GM19467 (cell line): ENCODE measurements around the gene CACNG4.

Experiments
- ATAC-seq: cut with Tn5 transposase; IDR thresholded peaks from one replicate; pipeline ENCODE4 v1.9.1; 2021; ENCODE audit warnings: mild to moderate bottlenecking, moderate library complexity; ENCODE audit not compliant: unreplicated experiment

CACNG4 gene

DNA sequence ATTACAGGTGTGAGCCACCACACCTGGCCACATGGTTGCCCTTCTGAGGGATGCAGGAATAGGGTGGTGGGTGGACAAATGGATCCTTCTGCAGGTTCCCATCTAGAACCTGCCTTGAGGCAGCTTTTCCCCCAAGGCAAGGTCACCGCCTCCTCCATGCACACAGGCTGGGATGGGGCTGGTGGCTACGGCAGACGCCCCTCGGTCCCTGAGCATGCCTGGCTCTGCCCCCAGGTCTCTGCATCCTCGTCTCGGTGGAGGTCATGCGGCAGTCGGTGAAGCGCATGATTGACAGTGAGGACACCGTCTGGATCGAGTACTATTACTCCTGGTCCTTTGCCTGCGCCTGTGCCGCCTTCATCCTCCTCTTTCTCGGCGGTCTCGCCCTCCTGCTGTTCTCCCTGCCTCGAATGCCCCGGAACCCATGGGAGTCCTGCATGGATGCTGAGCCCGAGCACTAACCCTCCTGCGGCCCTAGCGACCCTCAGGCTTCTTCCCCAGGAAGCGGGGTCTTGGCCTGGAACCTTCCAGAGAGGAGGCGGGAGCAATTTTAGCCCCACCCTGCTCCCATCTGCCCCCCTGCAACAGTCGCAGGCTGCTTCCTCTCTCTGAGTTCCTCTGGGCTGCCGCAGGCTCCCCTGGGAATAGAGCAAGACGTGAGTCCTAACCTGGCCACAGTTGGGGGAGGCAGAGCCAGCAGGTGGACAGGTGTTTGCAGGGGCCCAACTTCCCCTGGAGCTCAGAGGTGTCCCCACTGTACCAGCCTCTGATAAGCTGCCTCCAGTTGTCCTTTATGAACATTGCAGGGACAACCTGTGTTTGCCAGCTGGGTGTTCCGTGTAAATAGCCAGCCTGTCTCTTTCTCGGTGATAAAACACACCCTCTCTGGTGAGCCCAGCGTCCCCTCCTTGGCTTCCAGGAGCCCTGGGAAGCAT, 91.6 kb downstream of the CACNG4 start:
- ATAC-seq, result no peak

DNA sequence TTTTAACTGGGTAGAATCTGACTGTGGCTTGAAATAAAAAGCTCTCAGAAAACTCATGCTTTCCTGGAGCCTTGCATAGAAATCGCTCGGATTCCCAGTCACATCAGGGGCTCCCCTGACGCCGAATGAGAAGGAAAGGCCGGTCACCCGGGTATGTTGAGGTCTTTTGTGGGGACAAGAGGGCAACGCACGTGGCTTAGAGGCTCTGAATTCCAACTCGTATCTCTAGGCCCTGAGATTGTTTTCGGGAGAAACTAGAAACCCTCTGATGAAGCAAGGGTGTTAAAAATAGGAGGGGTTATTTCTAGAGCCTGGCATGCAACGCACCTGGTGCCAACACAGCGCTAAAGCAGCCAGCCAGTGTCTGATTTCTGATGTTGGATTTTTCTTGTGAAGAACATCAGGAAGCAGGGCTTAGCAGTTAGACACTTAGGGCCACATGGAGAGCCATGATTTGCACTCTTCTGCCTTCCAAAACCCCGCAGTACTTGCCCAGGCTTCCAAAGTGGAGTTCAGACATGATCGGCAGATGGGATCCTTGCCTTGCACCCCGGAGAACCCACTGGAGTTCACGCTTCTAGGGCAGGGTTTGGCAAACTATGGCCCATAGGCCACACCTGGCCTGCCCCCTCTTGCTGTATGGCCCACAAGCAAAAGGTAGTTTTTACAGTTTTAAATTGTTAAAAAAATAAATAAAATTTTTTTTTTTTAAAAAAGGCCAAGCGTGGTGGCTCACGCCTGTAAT, 92.4 kb downstream of the CACNG4 start:
- ATAC-seq, result no peak

DNA sequence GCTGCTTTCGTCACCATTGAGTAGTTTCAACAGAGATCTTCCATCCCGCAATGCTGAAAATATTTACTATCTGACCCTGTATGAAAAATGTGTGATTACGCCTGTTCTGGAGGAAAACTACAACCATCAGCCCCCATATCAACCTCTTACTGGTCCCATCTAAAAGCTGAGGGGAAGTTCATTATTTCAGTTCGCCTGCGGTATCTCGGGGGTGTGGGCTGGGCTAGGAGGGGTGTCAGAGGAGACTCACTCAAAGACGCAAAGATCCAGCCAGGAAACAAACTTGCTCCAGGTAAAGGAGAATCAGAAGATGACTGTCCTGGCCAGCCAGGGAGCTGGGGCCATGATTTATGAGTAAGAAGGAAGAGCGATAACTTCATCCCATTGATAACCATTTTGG, 93.5 kb downstream of the CACNG4 start:
- ATAC-seq, result no peak

DNA sequence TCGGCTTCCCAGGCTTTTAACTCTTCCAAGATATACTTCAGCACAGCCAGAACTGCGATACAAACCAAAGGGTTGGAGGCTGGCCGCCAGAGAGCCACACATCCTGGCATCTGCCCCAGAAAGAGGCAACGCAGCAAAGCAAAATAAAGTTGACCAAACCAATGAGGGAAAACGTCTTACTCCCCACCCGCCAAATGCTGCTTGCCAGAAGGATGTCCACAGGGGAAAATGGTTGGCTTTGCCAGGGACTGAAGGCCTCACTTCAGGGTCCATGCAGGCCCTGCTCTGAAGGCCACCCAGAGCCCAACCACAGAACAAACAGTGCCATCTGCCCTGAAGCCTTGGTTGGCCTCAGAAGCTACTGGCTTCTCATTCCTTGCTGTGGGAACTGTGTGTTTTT, 94.9 kb downstream of the CACNG4 start:
- ATAC-seq, result no peak

DNA sequence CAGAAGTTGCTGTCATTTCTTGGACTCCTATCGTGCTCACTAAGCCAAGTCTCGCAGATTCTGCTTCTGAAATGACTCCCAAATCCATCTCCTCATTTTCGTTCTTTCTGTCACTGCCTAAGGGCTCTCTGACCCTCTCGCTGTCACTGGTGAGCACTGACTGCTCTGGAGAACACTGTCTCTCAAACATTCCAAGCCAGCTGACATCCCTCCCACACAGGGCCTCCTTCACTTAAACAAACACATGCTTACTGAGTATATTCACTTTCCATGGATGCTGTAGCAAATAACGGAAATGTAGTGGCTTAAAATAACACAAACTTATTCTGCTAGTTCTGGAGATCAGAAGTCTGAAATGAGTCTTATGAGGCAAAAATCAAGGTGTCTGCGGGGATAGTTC, 98.6 kb downstream of the CACNG4 start:
- no peak for ATAC-seq

DNA sequence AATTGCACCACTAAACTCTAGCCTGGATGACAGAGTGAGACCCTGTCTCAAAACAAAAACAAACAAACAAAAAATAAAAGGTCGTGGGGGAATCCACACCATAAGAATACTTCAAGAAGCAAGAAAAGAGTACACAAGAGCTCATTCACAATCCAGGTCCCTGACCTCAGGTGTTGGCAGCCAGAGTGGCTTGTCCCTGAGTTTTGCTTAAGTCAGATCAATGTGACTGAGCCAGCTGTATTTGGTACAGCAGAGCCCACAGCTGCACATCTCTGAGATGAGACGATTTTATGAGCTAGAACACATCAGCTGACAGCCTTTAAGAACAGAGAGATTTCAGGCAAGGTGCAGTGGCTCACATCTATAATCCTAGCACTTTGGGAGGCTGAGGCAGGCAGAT, 102.2 kb downstream of the CACNG4 start:
- no peak for ATAC-seq

DNA sequence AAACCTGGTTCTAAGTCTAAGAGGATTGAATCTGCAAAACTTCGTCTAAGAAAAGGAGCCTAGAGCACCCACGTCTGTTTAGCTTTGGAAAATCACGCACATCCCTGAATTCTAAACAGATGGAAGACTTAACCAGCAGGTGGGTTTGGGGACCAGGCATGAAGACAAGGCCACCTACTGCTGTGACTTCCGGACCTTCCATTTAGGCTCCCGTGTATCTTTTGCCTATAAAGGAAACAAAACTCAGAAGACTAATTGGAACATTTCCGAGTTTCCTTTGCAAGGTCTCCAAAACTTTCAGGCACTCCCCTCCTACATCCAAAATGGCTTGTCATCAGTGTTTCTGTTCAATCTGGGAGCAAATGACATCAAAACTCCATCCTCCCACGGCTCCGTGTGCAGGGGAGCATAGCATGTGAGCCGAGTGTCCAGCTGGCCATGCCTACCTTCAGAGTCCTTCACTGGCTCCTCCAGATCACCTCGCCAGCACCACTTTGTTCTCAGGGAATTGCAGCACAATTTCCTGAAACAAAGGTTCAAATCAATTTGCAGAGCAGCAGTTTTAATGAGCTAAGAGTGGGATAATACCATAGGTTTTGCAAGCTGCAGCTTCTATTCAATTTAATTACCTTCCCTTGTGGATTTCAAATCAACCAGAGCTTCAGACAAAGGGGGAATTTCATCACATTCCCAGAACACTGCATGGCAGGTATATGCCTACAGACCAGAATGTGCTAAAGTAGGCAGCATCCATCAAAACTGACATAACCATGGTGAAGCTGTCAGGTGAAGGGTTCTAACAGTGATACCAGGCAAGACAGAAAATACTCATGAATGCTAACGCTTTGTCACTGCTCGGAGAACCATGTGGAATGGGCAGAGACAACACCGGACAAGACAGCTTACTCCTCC, 103.3 kb downstream of the CACNG4 start:
- ATAC-seq, result no peak

DNA sequence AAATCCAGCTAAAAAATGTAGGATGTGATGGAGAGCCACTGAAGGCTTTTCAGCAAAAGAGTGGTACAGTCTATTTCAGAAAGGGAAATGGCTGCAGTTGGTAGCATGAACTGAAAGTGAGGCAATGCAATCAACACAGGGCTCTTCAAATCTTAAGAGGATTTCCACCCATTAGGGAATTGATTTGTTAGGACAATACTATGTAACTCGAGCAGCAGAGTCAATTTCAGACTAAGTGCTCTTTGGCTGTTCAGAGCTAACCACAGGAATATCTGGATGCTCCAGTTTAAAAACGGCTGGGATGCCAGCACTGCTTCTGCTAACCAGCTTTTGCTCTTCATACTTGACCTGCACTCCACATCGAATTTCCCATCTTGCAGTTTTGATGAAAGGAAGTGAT, 104.5 kb downstream of the CACNG4 start:
- no peak for ATAC-seq

DNA sequence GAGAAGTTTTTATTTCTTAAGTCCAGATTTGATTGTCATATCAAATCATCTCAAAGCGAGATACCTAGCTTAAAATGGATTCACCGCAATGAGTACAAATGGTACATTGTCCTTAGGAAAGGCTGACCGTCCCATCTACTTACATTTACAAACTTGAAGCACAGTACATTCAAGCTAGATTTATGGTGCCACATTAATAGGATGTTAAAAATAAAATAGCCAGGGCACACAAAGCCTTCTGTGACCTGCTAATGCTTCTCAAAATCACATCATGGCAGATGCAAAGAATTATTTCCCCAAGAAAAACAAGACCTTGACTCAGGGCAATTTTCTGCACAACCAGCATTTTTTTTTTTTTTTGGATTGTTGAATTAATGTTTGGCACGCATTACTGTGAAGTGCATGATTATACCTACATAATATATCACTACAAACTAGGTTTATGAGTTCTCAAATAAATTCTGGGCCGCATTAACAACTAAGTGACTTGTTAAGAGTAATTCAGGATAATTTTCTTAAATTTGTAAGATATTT, 105.2 kb downstream of the CACNG4 start:
- ATAC-seq, result no peak

DNA sequence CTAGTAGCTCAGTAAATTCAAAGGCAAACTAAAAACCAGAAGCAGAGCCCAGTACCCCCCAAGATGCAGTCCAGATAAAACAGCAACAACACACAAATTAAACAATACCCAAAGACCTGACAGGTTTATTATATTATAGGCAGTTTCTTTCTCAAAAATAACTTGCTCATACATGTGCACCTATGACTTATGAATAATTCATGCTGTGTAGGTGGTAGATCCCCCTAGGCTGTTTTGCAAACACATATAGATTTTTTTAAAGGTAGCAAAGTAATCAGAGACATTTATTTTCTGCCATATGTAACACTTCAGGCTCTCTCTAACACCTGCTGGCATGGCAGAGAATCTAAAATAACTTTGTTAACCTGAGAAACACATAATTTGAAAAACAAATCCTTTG, 107.1 kb downstream of the CACNG4 start:
- ATAC-seq, result no peak

DNA sequence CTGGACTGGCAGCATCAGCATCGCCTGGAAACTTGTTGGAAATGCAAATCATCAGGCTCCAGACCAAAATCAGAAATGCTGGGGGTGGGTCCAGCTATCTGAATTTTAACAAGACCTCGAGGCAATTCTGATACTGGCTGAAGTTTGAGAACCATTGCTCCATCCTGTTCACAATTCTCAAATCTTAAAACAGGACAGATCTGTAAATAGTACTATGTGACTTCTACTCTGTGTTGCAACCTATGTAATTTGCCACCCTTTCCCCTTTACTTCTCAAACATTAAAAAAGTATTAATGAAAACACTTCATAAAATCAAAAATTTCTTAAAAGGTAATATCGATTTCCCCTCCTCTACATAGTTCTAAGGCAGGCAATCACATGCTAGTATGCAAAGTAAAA, 108.4 kb downstream of the CACNG4 start:
- ATAC-seq, result no peak

DNA sequence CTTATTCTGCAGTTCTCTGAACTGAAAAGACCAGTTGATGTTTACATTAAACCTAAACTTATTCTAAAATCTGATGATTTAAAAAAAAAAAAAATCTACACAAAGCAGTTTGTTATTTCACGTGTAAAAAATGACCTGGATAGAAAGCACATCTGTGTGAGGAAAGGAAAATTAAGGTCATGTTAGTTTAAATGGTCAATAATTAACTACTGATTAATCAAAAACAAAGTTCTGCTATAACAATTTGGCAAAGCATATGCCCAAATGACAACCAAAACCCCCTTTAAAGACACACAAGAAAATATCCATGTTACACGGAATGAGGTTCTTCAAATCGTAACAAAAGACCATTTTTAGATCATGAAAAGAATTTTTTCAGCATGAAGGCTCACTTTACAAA, 110.3 kb downstream of the CACNG4 start:
- no peak for ATAC-seq

DNA sequence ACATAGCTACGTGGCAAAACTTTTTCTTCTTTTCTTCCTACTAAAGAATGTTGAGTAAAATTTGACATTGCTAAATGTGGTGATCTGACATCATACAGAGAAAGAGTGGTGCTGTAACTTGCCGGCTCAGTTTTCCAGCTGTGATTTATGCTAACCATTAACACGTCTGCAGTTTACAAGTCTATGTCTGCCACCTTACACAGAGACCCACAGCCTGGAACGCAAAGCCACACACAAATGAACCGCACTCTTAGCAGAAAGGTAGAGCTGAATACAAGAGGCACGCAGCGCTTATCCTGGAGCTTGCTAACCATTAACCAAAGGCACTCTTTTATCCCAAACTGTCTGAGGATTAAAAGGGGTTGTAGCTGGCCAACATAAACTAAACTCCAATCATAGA, 111.8 kb downstream of the CACNG4 start:
- no peak for ATAC-seq

DNA sequence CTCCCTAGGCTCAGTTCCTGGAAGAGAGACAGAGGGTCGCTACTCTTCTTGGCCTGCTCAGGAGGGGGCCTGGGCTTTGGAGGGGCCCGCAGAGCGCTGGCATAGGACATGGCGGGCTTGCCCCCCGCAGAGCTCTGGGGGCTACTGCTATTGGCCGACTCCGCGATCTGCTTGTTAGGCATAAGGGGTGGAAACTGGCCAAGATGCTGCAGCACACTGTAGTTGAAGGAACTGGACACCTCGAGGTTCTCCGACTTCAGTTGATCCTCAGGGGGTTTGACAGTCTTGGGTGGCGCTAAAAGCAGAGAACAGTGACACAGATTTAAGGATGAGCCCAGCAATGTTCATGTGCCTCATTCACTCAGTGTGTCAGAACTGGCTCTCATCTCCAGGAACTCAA, 113.8 kb downstream of the CACNG4 start:
- ATAC-seq, result no peak

DNA sequence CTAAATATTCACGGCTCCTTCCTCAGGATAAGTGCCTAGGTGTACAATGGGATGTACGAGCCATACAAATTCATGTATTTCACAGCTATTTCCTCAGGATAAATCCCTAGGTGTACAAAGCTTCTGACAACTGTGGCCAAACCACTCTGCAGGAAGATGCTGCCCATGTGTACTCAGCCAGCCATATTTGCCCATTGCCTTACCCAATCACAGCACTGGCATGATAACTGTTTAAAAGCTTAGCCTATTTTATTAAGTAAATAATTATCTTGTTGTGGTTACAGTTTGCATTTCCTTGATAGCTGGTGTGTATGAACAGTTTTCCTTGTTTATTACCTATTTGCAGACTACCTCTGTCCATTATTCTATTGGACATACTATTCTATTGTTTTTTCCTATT, 115.0 kb downstream of the CACNG4 start:
- ATAC-seq, result no peak

DNA sequence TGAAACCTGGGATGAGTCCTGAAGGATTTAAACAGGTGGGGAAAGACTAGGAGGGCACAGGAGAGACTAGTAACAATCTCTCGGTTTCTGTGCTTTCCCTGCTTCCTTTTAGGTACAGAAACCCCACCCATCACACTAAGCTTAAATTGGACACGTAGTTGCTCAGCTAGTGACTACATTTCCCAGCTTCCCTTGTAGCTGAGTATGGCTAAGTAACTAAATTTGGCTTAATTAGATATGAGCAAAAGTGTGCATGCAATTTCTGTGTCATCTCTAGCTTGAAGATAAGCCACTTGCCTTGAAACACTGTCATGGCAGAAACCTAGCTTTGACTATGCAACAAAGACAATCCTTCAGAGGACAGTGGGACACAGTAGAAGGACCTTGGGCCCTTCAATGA, 116.3 kb downstream of the CACNG4 start:
- ATAC-seq, result no peak

DNA sequence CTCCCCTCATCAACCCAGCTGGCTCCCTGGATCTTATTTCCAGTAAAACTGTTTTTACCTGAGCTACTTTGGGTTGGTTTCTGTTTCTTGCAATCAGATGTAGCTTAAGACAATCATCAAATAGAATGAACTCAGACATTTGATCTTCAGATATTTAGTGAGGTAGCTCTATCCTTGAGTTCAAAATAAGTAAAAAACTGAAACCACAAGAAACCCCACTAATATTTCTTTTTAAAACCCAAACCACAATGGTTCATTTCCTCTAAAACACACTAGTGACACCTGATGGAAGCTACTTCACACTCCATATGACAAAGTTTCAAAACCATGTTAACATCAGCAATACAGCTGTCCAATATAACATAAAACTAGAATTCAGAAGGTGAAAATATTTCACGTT, 117.6 kb downstream of the CACNG4 start:
- peak; percentile 62 for ATAC-seq
